HG02840 (cell line): Measurements from ENCODE around the gene CYP4F2.
"Not testable (repeated sequence)": the region's sequence is repeated elsewhere in the genome, so short reads cannot be mapped to it uniquely, and the experiment has no call there.

ENCODE experiments used
- ATAC-seq: cut with Tn5 transposase; IDR thresholded peaks from one replicate; pipeline ENCODE4 v1.9.1; 2021; ENCODE audit warnings: mild to moderate bottlenecking, moderate library complexity, moderate number of reproducible peaks; ENCODE audit not compliant: unreplicated experiment, low FRiP score

CYP4F2 gene

DNA sequence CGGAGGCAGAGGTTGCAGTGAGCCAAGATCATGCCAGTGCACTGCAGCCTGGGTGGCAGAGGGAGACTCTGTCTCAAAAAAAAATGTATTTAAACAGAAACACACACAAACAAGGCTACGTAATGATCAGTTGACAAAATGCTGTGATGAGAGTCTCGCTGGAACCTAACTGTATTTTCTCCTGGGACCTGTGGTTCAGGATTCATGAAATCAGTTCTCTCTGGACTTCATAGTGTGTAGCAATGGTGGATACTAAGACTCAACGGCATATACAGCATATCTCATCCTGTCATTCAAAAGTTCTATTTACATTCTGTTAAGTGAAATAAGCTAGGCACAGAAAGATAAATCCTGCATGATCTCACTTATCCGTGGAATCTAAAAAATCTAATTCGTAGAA lies 37.4 kb downstream of the CYP4F2 start:
- no peak for ATAC-seq

DNA sequence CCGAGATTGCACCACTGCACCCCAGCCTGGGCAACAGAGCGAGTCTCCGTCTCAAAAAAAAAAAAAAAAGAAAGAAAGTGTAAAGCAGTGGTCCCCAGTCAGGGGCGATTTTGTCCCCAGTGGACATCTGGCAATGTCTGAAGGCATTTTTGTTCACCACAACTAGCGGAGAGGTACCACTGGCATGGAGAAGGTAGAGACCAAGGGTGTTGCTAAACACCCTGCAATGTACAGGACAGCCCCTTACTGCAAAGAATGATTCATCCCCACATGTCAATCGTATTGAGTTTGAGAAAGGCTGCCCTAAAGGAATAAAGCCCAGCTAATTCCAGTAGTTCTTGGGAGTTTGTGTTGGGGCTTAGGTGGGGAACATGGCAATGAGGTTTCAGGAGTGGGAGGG lies 38.7 kb downstream of the CYP4F2 start:
- ATAC-seq = no peak

DNA sequence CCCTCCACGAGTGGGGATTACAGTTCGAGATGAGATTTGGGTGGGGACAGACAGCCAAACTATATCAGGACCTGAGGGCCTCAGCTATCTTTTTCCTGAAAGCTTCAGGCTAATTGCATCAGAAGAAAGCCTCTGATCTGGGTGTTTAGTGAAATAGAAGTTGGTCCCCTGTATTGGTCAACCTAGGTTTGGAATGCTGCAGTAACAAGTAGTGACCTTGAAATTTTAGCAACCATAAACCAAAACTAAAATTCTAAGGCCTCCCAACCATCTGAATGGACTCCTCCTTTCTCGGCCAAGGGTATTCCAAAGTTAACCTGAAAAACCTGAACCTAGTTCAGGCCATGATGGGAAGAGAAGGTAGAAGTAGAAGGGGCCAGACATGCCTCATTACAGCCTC lies 47.5 kb downstream of the CYP4F2 start:
- ATAC-seq = no peak

DNA sequence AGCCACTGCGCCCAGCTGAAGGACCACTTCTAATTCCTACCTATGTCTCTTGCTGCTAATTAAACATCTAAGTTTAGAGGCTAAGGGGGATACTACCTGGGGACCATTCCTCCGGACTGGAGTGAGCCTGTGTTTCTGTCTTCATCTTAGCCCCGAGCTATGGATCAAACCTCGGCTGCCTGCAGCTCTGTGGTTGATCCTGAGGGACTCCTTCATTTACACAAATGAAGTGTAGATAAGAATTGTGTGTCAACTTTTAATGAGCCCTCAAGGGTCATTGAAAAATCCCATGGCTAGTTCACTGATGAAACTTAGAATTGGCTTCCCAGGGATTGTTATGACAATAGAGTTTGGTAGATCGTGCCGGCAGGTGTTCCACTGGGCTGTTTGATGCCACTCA lies 51.0 kb downstream of the CYP4F2 start:
- no peak for ATAC-seq

DNA sequence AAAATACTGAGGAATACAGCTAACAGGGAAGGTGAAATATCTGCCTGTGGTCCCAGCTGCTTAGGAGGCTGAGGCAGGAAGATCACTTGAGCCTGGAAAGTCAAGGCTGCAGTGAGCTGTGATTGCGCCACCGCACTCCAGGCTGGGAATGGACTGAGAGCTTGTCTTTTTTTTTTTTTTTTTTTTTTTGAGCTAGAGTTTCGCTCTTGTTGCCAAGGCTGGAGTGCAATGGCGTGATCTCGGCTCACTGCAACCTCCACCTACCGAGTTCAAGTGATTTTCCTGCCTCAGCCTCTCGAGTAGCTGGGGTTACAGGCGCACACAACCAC lies 54.0 kb downstream of the CYP4F2 start:
- not testable (repeated sequence) for ATAC-seq

DNA sequence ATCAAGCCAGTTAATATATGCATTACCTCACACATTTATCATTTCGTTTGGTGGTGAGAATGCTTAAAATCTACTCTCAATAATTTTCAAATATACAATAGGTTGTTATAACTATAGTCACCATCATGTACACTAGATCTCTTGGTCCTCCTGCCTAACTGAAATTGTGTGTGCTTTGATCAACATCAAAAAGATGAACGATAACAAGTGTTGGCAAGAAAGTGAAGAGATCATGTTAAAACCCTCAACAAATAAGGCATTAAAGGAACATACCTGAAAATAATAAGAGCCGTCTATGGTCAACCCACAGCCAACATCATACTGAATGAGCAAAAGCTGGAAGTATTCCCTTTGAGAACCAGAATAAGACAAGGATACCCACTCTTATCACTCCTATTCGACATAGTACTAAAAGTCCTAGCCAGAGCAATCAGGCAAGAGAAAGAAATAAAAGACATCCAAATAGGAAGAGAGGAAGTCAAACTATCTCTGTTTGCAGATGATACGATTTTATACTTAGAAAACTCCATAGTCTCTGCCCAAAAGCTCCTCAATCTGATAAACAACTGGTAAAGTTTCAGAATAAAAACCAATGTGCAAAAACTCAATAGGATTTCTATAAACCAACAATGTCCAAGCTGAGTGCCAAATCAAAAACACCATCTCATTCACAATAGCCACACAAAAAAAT lies 54.5 kb downstream of the CYP4F2 start:
- no peak for ATAC-seq

DNA sequence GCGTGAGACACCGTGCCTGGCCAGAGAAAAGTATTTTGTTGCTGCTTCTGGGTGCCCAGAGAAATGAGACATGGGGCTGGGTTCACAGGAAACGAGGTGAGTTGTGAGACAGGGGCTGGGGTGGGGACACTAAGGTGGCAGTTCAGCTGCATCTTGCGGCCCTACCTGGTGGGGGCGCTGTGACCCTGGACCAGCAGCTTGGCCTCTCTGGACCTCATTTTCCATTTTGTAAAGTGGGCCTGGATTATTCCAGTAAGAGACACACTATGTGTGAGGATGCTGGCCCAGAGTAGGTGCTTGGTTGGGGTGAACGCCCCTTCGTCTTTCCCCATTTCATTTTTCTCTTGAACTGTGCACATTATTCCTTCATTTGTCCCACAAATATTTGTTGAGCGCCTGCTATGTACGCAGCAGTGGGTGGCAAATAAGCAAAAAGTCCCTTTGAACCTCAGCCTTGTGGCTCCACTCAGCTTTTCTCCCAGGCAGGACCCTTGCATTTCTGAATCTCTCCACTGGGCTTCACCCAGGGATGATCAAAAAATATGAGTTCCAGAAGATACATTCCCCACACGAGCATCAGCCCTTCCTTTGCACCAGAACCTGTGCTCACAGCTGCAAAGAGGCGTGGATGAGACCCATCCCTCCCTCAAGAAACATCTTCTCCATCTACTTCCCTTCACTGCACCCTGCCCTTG lies 55.9 kb downstream of the CYP4F2 start:
- no peak for ATAC-seq

DNA sequence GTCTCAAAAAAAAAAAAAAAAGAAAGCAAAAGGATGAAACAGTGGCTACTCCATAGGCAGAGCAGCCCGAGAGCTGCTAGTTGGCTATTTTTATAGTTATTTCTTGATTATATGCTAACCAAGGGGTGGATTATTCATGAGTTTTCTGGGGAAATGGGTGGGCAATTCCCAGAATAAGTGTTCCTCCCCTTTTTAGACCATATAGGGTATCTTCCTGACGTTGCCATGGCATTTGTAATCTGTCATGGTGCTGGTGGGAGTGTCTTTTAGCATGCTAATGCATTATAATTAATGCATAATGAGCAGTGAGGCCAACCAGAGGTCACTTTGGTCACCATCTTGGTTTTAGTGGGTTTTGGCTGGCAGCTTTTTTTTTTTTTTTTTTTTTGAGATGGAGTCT lies 57.0 kb downstream of the CYP4F2 start:
- no peak for ATAC-seq

DNA sequence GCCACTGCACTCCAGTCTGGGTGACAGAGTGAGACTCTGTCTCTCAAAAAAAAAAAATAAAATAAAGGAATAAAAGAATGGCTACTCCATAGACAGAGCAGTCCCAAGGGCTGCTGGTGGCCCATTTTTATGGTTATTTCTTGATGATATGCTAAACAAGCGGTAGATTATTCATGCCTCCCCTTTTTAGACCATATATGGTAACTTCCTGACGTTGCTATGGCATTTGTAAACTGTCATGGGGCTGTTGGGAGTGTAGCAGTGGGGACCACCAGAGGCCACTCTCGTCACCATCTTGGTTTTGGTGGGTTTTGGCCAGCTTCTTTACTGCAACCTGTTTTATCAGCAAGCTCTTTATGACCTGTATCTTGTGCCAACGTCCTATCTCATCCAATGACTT lies 58.0 kb downstream of the CYP4F2 start:
- not testable (repeated sequence) for ATAC-seq

DNA sequence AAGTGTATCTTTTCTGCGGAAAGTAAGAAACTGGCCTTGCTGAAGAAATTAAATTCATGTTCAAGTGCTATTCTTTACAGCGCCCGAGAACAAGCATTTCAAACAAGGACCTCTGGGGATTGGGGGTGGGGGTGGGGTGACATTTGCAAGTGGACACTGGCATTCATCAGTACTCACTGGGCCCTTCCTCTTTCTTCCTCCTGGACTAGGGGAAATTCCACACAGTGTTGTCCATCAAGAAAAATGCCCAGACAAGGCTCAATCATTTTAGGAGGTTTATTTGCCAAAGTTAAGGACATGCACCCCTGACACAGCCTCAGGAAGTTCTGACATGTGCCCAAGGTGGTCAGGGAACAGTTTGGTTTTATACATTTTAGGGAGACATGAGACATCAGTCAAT lies 59.5 kb downstream of the CYP4F2 start:
- ATAC-seq = no peak

DNA sequence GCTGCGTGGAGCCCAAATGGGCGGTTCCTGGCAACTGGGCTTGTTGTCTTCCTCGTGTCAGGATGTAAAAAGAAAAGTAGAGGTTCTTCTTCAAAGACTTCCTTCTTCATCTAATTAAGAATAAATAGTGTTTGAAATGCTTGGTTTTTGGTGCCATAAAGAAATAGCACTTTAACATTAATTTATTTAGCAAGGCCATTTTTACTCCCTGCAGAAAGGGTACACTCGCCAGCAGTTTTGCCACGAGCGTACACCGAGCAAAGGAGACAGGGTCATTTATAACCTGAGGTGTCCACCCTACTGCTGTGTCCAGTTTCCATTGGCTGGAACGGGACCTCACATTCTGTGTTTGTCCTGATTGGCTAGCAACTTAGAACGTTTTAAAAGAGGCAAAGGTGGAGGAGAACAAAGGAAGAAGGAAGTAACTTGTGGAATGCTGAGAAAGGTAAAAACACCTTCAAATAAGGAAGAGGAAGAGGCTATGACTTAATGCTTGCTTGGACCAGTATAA lies 60.6 kb downstream of the CYP4F2 start:
- ATAC-seq = peak; percentile 12

DNA sequence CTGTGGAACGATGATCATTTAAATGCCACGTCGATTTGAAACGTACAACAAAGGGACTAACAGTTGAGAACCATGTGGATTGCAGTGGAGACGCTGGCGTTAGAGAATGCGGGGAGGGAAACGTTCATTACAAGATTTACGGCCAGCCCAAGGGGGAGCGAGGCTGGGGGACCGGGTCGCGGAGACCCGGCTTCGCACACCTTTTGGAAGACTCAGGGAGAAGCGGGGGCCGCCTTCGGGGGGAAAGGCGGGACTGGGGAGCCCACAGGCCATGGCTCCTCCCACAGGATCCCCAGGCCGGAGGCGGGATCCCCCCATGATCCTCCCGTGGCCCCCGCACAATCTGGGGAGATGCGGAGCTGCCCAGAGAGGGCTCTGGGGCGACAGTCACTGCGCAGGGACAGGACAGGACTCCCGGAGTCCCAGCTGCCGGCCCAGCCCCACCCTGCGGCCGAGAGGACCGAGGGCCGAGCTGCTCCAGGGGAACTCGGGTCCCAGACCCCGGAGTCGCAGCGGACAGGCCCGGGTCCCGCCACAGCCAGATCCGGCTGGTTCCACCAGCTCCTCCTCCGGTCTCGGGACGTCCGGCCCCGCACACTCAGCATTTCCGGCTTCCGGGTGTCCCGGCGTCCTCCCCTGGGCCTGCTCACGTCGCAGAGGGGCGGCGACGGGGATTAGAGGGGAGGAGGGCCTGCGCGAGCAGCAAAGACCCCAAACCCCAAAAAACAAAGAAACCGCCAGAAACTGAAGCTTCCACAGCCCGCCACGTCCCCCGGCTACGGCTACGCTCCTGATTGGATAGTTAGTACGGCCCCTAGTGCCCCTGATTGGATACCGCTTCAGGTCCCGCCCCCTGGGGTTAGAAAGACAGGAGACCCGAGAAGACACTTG lies 61.3 kb downstream of the CYP4F2 start:
- ATAC-seq = peak; percentile 94

DNA sequence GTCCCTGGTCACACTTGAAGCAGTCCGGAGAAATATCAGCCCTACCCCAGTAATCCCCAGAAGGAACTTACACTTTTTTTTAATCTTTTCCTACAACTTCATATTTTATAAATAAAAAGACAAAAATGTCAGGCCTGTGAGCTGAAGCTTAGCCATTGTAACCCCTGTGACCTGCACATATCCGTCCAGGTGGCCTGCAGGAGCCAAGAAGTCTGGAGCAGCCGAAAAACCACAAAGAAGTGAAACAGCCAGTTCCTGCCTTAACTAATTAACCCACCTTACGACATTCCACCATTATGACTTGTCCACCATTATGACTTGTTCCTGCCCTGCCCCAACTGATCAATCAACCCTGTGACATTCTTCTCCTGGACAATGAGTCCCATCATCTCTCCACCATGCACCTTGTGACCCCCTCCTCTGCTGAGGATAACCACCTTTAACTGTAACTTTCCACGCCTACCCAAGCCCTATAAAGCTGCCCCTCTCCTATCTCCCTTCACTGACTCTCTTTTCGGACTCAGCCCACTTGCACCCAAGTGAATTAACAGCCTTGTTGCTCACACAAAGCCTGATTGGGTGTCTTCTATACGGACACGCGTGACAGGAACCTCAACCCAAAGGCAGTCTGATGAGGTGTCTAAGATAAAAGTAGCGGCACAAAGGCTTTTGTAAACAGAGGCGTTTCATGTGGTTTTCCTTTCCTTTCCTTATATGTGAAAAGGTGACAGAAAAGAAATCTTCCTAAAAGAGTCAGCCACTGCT lies 62.1 kb downstream of the CYP4F2 start:
- not testable (repeated sequence) for ATAC-seq

DNA sequence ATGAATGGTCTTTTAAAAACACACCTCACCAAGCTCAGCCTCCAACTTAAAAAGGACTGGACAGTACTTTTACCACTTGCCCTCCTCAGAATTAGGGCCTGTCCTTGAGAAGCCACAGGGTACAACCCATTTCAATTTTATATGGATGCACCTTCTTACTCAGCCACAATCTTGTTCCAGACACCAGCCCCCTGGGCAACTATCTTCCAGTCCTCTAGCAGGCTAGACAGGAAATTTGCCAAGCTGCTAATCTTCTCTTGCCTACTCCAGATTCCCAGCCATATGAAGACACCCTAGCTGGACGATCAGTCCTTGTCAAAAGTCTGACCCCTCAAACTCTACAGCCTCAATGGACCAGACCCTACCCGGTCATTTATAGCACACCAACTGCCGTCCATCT lies 63.6 kb downstream of the CYP4F2 start:
- not testable (repeated sequence) for ATAC-seq

DNA sequence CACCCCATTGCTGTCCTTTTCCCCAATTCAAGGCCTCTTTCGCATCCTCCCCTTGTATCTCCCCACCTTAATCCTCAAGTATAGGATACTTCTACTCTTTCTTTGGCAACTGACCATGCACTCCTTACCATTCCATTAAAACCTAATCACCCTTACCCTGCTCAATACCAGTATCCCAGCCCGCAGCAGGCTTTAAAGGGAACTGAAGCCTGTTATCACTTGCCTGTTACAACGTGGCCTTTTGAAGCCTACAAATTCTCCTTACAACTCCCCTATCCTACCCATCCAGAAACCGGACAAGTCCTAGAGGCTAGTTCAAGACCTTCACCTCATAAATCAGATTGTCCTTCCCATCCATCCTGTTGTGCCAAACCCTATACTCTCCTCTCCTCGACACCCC lies 66.2 kb downstream of the CYP4F2 start:
- ATAC-seq = no peak

DNA sequence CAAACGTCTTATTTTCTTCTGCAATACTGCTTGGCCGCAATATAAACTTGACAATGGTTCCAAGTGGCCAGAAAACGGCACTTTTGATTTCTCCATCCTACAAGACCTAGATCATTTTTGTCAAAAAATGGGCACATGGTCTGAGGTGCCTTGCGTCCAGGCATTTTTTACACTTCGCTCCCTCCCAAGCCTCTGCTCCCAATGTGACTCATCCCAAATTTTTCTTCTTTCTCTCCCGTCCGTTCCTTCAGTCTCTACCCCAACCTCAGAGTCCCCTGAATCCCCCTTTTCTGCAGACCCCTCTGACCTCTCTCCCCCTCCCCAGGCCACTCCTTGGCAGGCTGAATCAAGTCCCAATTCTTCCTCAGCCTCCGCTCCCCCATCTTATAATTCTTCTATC lies 68.1 kb downstream of the CYP4F2 start:
- no peak for ATAC-seq

DNA sequence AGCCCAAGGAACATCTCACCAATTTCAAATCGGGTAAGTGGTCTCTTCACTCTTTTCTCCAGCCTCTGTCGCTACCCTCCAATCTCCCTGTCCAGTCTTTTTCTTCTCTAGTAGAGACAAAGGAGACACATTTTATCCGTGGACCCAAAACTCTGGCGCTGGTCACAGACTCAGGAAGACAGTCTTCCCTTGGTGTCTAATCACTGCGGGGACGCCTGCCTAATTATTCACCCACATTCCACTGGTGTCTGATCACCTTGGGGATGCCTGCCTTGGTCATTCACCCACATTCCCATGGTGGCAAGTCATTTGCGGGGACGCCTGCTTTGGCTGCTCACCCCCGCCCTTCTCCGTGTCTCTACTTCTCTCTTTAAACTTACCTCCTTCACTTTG lies 68.6 kb downstream of the CYP4F2 start:
- ATAC-seq = no peak

DNA sequence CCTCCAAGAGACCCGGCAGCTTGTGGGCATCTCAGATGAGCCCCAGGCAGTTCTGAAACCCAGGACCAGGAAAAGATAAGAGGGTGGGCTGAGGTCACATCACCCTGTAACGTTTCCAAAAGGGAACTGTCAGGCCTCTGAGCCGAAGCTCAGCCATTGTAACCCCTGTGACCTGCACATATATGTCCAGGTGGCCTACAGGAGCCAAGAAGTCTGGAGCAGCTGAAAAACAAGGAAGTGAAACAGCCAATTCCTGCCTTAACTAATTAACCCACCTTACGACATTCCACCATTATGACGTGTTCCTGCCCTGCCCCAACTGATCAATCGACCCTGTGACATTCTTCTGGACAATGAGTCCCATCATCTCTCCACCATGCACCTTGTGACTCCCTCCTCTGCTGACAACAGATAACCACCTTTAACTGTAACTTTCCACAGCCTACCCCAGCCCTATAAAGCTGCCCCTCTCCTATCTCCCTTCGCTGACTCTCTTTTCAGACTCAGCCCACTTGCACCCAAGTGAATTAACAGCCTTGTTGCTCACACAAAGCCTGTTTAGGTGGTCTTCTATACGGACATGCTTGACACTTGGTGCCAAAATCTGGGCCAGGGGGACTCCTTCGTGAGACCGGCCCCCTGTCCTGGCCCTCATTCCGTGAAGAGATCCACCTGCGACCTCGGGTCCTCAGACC lies 69.1 kb downstream of the CYP4F2 start:
- ATAC-seq = not testable (repeated sequence)

DNA sequence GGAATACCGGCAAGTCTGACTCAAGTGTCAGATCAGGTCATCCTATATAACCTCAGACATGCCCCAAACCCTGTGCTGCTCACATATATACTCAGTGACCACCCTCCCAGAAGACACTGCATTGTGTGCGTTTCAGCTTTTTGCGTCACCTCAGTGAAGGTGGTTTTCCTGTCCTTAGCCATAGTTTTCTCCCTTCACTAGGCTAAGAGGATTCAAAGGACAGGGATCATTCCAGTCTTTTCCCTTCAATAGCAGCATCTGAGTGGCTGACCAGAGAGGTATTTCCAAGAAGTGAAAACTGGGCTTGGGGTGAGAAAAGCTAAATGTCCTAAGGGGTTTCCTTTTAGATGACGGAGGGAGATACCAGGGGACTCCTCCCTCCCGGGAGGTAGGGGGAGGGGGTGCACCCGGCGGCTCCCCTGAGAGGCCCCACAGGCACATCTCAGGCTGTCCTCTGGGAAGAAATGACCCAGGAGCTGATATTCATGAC lies 69.7 kb downstream of the CYP4F2 start:
- ATAC-seq = no peak
